HL-60/S4 (cell line): ENCODE measurements around the gene HDHD3.
"Not testable (repeated sequence)": the region's sequence is repeated elsewhere in the genome, so short reads cannot be mapped to it uniquely, and the experiment has no call there.

Source experiments
- in situ Hi-C: fragments of 300-500 bp; cut with MboI; formaldehyde crosslinking; loops from 2 replicates; pipeline ENCODE4 v1.14.3; 2022; ENCODE audit warnings: low sequenced_read_pairs

The HDHD3 gene

GRCh38 chr9:113390192-113390960 is 13.6 kb upstream of the HDHD3 start:
- in situ Hi-C loops: no loop called here

DNA sequence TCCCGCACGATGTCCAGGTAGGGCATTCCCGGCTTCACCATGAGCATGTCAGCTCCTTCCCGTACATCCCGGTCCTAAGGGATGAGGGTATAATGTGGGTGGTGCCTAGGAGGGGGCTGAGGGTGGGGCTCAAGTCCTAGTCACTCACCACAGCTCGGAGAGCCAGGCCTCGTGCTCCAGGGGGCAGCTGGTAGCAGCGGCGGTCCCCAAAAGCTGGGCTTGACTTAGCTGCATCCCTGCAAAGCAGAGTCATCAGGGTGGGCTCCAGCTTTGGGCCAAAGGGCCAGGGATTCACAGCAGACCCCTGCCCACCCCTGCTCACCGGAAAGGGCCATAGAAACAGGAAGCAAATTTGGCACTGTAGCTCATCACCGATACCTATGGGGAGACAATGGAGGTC is 12.7 kb upstream of the HDHD3 start:
- in situ Hi-C loops: no loop called here

- in situ Hi-C loops: no loop called here
Observed at GRCh38 chr9:113388833-113389232, 12.0 kb upstream of the HDHD3 start.

- in situ Hi-C loops: no loop called here
Observed at GRCh38 chr9:113387560-113388230, 10.9 kb upstream of the HDHD3 start.

DNA sequence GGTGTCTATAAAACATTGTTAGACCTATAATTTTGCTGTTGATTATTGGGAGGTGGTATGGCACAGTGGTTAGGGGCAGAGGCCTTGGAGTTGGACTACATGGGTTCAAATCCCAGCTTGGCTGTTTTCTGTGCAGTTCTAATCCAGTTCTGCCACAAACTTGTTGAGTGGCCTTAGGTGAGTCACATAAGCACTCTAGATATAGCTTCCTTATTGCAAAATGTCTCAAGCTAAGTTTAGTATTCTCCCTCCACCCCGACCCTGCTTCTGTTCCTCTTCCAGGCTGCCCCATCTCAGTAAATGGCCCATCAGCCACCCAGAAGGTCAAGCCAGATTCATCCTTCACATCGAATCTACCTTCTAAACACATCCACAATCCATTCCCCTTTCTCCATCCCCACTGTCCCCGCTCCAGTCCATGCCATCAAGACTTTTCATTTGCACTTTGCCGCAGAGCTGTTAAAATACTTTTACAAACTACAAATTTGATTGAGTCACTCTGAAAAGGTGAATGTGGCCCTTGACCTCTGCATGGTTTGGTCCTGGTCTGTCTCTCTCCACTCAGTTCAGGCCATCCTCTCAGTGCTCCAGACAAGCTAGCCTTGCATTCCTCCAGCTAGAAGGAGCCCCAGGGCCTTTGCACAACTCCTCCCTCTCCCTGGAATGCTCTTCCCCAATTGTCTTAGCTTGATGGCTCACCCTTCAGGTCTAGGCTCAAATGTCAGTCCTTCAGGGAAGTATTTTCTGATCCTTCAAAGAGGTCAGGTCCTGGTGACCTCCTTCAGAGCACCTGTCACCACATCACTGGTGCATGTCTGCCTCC is 10.0 kb upstream of the HDHD3 start:
- in situ Hi-C loops: no loop called here

- in situ Hi-C loops: no loop called here
Observed at GRCh38 chr9:113381909-113382411, 5.2 kb upstream of the HDHD3 start.

- in situ Hi-C loops: not testable (repeated sequence)
Observed at GRCh38 chr9:113381441-113381840, 4.7 kb upstream of the HDHD3 start.

DNA sequence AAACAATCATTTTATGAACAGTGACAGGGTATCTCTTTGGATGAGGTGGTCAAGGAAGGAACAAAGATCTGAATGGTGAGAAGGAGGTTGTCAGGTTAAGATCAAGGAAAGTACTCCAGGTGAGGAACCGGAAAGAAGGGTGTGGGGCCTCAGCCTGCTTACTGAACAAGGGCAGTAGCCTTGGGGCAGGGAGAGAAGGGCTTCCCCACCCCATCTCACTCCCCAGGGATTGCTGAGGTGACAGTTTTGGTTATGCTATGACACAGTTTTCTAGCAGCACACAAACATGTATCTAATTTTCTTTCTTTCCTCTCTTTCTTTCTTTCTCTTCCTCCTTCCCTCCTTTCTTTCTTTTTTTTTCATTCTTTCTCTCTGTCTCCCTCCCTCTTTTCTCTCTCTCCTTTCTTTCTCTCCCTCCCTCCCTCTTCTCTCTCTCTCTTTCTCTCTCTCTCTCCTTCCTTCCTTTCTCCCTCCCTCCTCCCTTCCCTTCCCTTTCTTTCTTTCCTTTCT is 4.1 kb upstream of the HDHD3 start:
- in situ Hi-C loops: no loop called here

GRCh38 chr9:113379829-113380210 is 3.0 kb upstream of the HDHD3 start:
- in situ Hi-C loops: not testable (repeated sequence)

DNA sequence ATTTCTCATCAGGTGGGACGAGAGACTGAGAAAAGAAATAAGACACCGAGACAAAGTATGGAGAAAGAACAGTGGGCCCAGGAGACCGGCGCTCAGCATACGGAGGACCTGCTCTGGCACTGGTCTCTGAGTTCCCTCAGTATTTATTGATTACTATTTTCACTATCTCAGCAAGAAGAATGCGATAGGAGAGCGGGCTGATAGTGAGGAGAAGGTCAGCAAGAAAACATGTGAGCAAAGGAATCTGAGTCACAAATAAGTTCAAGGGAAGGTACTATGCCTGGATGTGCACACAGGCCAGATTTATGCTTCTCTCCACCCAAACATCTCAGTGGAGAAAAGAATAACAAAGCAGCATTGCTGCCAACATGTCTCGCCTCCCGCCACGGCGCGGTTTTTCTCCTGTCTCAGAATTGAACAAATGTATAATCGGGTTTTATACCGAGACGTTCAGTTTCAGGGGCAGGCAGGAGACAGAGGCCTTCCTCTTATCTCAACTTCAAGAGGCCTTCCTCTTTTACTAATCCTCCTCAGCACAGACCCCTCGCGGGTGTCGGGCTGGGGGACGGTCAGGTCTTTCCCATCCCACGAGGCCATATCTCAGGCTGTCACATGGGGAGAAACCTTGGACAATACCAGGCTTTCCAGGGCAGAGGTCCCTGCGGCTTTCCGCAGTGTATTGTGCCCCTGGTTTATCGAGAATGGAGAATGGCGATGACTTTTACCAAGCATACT is 2.5 kb upstream of the HDHD3 start:
- in situ Hi-C loops: not testable (repeated sequence)

GRCh38 chr9:113375057-113376023 is 1.4 kb downstream of the HDHD3 start:
- in situ Hi-C loops: no loop called here

DNA sequence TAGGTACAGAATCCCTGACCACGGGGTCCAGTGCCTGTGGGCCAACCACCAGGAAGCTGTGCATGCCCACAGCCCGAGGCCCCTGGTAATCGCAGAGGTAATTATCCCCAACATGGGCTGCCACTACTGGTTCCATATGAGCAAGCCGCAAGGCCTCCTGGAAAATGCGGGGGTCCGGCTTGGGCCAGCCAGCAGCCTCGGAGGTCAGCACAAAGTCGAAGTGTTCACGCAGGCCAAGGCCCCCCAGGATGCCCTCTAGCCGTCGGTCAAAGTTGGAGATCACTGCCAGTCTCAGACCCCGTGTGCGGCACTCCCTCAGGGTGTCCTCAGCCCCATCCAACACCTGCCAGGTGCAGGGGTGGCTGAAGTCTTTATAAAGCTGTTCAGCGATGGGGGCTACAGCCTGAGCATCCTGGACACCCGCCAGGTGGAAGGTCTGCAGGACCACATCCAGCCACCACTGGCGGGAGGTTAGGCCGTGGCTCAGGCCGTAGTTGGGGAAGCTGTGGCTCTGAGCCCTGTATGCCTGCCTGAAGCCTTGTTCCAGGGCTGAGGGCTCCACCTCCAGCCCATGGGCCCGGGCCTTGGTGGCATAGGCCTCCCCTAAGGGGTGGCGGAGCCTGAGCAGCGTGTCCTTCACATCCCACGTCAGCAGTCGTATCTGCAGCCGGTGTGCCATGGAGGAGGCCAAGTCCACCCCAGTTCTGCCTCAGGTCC is 3.0 kb downstream of the HDHD3 start:
- in situ Hi-C loops: no loop called here

GRCh38 chr9:113373256-113373655 is 3.5 kb downstream of the HDHD3 start:
- in situ Hi-C loops: no loop called here

DNA sequence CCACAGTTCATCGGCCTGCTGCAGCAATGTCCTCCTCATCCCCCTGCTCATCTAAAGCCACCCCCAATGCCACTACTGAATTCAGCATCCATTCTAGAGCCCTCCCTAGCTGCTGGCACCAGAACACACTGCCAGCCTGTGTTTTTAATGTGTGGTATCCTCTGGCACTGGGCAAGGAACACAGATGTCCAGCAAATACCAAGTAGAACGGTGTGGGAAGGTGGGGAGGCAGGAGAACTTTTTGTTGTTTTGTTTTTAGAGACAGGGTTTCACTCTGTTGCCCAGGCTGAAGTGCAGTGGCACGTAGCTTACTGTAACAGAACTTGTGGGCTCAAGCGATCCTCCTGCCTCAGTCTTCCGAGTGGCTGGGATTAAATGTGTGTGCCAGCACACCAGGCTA is 4.7 kb downstream of the HDHD3 start:
- in situ Hi-C loops: no loop called here

GRCh38 chr9:113370806-113371325 is 5.9 kb downstream of the HDHD3 start:
- in situ Hi-C loops: no loop called here

GRCh38 chr9:113369855-113370140 is 7.0 kb downstream of the HDHD3 start:
- in situ Hi-C loops: no loop called here

DNA sequence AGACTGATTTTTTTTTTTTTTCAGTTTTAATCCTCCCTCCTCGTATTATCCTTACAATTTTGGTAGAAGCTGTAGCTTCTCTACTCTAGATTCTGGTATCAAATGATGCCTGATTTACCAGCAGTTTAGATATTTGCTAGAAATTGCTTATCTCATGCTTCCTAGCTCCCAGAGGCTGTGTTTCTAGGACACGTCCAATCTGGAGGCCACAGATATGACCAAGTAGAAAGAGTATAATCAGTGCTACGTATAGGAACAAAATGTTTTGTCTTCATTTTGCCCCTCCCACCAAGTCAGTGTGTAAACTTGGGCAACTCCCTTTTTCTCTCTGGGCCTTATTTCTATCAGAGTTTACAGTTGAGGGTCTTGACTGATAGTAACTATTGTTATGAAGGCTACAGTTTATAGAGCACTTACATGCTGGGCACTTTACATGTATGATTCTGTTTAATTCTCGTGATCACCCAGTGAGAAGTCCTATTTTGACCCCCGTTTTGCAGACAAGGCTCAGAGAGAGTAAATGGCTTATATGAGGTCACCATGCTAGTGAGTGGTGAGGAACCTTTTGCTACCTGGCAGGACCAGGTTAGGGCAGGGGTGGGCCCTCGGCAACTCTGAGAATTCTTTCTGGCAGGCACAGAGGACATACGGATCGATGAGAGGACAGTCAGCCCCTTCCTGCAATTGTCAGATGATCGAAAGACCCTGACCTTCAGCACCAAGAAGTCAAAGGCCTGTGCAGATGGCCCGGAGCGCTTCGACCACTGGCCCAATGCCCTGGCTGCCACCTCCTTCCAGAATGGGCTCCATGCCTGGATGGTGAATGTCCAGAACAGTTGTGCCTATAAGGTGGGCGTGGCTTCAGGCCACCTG is 7.6 kb downstream of the HDHD3 start:
- in situ Hi-C loops: no loop called here
